Measurements from ENCODE around the gene FBRS. TPM values are rescaled to one million over a fixed set of nuclear protein-coding genes. Genes with fewer than 3 reads are reported as not detected.

The FBRS gene
- total RNA-seq, 1 experiment from 2014 or later = 16.8 TPM

- Histone ChIP-seq H2BK20ac (ENCODE audit: low read depth, low read length, poor library complexity, severe bottlenecking) (no peak overlapping the region), H2BK5ac (ENCODE audit: insufficient read length, low read length) (no peak overlapping the region), H2BK15ac (ENCODE audit: low read depth, low read length) (no peak overlapping the region), H3K27me3 (ENCODE audit: insufficient read depth, low read length) (peaks cover 6% of the 10 kb centered on the region; the same call in 1 of the 2 replicates), H3K79me2 (ENCODE audit: insufficient read depth, low read length) (no peaks in the 10 kb centered on the region), H4K5ac (ENCODE audit: insufficient read length, low read depth, low read length) (no peak overlapping the region), H3K14ac (ENCODE audit: insufficient read depth, low read length) (no peak overlapping the region), H3K27ac (ENCODE audit: insufficient read length, low read depth, low read length) (no peak overlapping the region), H3K23ac (ENCODE audit: insufficient read length, low read depth, low read length) (no peak overlapping the region), H3K79me1 (ENCODE audit: insufficient read depth, low read depth, low read length, poor library complexity, severe bottlenecking) (no peaks in the 10 kb centered on the region), H3K9me3 (ENCODE audit: control insufficient read depth, low read depth, low read length) (no peaks in the 10 kb centered on the region), H3K9ac (ENCODE audit: extremely low read depth, insufficient read length, low read length) (no peak overlapping the region), H2BK120ac (ENCODE audit: low read depth, low read length, poor library complexity, severe bottlenecking) (no peak overlapping the region), H3K18ac (ENCODE audit: insufficient read length, low read depth, low read length) (no peak overlapping the region), H3K4me2 (ENCODE audit: insufficient read depth, insufficient read length, low read length) (peak overlapping the region; percentile 43), H3K4ac (ENCODE audit: low read depth, low read length) (no peak overlapping the region), H4K8ac (replicated peaks; ENCODE audit: insufficient read length, low read depth, low read length) (no peak overlapping the region), H4K20me1 (ENCODE audit: control insufficient read depth, insufficient read depth, insufficient read length) (no peaks in the 10 kb centered on the region), H2AFZ (ENCODE audit: low read length) (no peak overlapping the region), H3T11ph (ENCODE audit: low read length) (no peak overlapping the region), H4K91ac (ENCODE audit: insufficient read length, low read depth, low read length) (no peak overlapping the region), H2BK12ac (ENCODE audit: insufficient read length, low read depth, low read length) (no peak overlapping the region), H3K4me1 (ENCODE audit: insufficient read depth, low read length) (no peaks in the 10 kb centered on the region), H3K23me2 (ENCODE audit: insufficient read length, low read depth, low read length, poor library complexity, severe bottlenecking) (no peaks in the 10 kb centered on the region), H3K56ac (ENCODE audit: insufficient read length, low read depth, low read length) (no peak overlapping the region), H2AK5ac (ENCODE audit: insufficient read length, low read length) (no peak overlapping the region)
- TF ChIP-seq, protein P1, sequence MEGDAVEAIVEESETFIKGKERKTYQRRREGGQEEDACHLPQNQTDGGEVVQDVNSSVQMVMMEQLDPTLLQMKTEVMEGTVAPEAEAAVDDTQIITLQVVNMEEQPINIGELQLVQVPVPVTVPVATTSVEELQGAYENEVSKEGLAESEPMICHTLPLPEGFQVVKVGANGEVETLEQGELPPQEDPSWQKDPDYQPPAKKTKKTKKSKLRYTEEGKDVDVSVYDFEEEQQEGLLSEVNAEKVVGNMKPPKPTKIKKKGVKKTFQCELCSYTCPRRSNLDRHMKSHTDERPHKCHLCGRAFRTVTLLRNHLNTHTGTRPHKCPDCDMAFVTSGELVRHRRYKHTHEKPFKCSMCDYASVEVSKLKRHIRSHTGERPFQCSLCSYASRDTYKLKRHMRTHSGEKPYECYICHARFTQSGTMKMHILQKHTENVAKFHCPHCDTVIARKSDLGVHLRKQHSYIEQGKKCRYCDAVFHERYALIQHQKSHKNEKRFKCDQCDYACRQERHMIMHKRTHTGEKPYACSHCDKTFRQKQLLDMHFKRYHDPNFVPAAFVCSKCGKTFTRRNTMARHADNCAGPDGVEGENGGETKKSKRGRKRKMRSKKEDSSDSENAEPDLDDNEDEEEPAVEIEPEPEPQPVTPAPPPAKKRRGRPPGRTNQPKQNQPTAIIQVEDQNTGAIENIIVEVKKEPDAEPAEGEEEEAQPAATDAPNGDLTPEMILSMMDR (conservative IDR thresholded peaks at IDR 0.05) = 0 out of 3 replicates have a peak, but pooled peaks have one; percentile 22
- Mint-ChIP-seq H3K4me1 (peaks cover 5 to 12% of the 10 kb centered on the region in 2 experiments), H3K36me3 (ENCODE audit: insufficient read depth in 1 of 3, low read depth in 3 of 3) (peaks cover 11 to 51% (median 46%) of the 10 kb centered on the region in 3 experiments), H3K4me3 (peak overlapping the region; percentile 96 to 99), H3K27me3 (ENCODE audit: low read depth) (peaks cover 49% of the 10 kb centered on the region), H3K27ac (peak overlapping the region; percentile 99 to 100 (median 99)), H3K9me3 (no peaks in the 10 kb centered on the region)
- no peak for DNase-seq
- WGBS (ENCODE audit: extremely low coverage, insufficient read length, low lambda C conversion rate) = no CpG with 5 or more reads among the region's 64 CpGs
Observed at GRCh38 chr16:30658731-30659506, 688 bp downstream of the FBRS start.

All from H9 (cell line).